SK-N-MC (cell line): ENCODE measurements around the gene SFSWAP.

Source experiments
- EZH2 ChIP-seq: fragments of 200-600 bp; sonication (generic); IDR thresholded peaks from one replicate; pipeline ENCODE4 v1.6.1; 2017; ENCODE audit warnings: antibody characterized with exemption
- FOXP2 ChIP-seq: optimal IDR thresholded peaks from 2 replicates; pipeline ENCODE3; 2011; ENCODE audit warnings: mild to moderate bottlenecking, moderate library complexity; ENCODE audit not compliant: insufficient read depth; ENCODE audit errors: extremely low read length, control extremely low read depth
- POLR2AphosphoS5 ChIP-seq: IDR thresholded peaks from 2 replicates; pipeline ENCODE4 v1.6.1; 2012; ENCODE audit warnings: mild to moderate bottlenecking, low read depth, low read length, borderline replicate concordance

GRCh38 chr12:131808744-131809371 lies 98.0 kb downstream of the SFSWAP start:
- TF ChIP-seq EZH2 (no peak), POLR2AphosphoS5 (no peak), FOXP2 (no peak)
